Esophagus (tissue), 2 donors: ENCODE data around the gene PXYLP1. TPM values are rescaled to one million over a fixed set of nuclear protein-coding genes. Genes with fewer than 3 reads are reported as not detected.
"Not testable (repeated sequence)": the region's sequence is repeated elsewhere in the genome, so short reads cannot be mapped to it uniquely, and the experiment has no call there.

Experiments used
- H3K27ac ChIP-seq, 2 donors: one replicate each; pipeline ENCODE4 v1.5.1; 2013; ENCODE audit warnings: low read depth in 2 of 2, mild to moderate bottlenecking in 2 of 2, inconsistent platforms in 1 of 2, low read length in 1 of 2, moderate library complexity in 1 of 2
- H3K27me3 ChIP-seq, 2 donors: one replicate each; pipeline ENCODE4 v1.6.1; 2013; ENCODE audit warnings: low read length in 2 of 2, control low read depth in 1 of 2, mild to moderate bottlenecking in 1 of 2; ENCODE audit not compliant: insufficient read depth in 2 of 2, control insufficient read depth in 1 of 2
- H3K36me3 ChIP-seq, 2 donors: one replicate each; pipeline ENCODE4 v1.6.1; 2013; ENCODE audit warnings: low read length in 1 of 2; ENCODE audit not compliant: control insufficient read depth in 2 of 2, insufficient read depth in 2 of 2
- H3K4me1 ChIP-seq, 2 donors: one replicate each; pipeline ENCODE4 v1.6.1; 2013; ENCODE audit warnings: low read length in 1 of 2; ENCODE audit not compliant: control insufficient read depth in 2 of 2, insufficient read depth in 2 of 2
- H3K4me3 ChIP-seq, 2 donors: one replicate each; pipeline ENCODE4 v1.5.1; 2013; ENCODE audit warnings: low read length in 2 of 2, mild to moderate bottlenecking in 2 of 2, low read depth in 1 of 2, moderate library complexity in 1 of 2
- H3K9me3 ChIP-seq, 2 donors: one replicate each; pipeline ENCODE4 v1.6.1; 2013; ENCODE audit warnings: mild to moderate bottlenecking in 2 of 2, low read depth in 1 of 2, low read length in 1 of 2, moderate library complexity in 1 of 2; ENCODE audit not compliant: control insufficient read depth in 2 of 2, insufficient read depth in 1 of 2
- WGBS, 2 donors: extraction: QIAGEN DNeasy Blood & Tissue Kit; methylation state at CpG; one replicate each; pipeline ENCODE4 v1.1.7; 2013; 5-methylcytosine and 5-hydroxymethylcytosine counted together
- polyA plus RNA-seq, 2 donors: library from polyadenylated mRNA; stranded (reverse); fragments of 200-250 nt; gene quantifications; one replicate each; pipeline ENCODE4 v1.2.3, GENCODE V29; 2013
- donor health status: healthy with polysubstance abuse.
- donor health status: Bipolar disorder and iron deficiency.

Gene PXYLP1
- polyA plus RNA-seq, 2 donors = 1.1 to 1.2 TPM

- Histone ChIP-seq H3K27ac (no peak overlapping the region), H3K36me3 (no peaks in the 10 kb centered on the region), H3K9me3 (no peaks in the 10 kb centered on the region), H3K4me1 (no peaks in the 10 kb centered on the region), H3K4me3 (no peak overlapping the region), H3K27me3 (no peaks in the 10 kb centered on the region)
- 86 to 90% methylated on average over 4 of the region's 4 CpGs for WGBS, 2 donors
Observed at GRCh38 chr3:141204343-141204742, 27.3 kb upstream of the PXYLP1 start.

GRCh38 chr3:141211306-141211705 is 20.3 kb upstream of the PXYLP1 start:
- H3K9me3 ChIP-seq, H3K36me3 ChIP-seq, H3K27ac ChIP-seq, H3K4me3 ChIP-seq, H3K4me1 ChIP-seq, H3K27me3 ChIP-seq: not testable (repeated sequence)
- 75 to 84% methylated on average over 1 of the region's 1 CpG for WGBS, 2 donors

DNA sequence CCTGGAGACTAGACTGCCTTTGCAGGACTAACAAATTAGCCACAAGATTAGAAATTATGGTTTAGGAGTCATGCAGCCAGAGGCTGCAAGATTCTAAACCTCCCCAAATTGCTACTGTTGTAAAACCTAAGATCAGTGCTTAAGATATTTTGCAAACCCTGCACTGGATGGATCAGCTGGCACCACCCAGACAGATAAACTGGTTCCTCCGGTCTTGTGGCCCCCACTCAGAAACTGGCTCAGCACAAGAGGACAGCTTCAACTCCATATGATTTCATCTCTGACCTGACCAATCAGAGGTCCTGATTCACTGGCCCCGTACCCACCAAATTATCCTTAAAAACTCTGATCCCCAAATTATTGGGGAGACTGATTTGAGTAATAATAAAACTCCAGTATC is 19.5 kb upstream of the PXYLP1 start:
- H3K27me3 ChIP-seq = no peaks in the 10 kb centered on the region
- 75 to 87% methylated on average over 2 of the region's 2 CpGs for WGBS, 2 donors
- no peak overlapping the region for H3K27ac ChIP-seq
- no peaks in the 10 kb centered on the region for H3K4me1 ChIP-seq
- no peak overlapping the region for H3K4me3 ChIP-seq
- H3K36me3 ChIP-seq = no peaks in the 10 kb centered on the region
- peaks cover 0 to 5% of the 10 kb centered on the region in 2 donors for H3K9me3 ChIP-seq

DNA sequence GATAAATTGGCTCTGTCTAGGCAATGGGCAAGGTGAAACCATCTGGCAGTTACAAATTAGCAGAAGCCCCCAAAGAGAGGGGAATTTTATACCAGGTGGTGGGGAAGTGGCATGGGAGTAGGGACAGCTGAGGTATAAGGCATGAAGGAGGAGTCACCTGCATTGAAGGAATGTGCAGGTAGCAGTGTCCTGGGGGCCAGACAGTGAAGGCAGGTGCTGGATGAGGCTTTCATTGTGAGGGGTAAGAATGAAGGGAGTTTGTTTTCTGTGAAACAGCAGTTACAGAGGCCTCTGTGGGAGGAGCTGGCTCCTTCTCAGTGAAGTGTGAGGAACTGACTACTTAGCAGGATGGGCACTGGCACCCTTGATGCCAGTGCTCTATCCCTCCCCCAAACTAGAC is 19.1 kb upstream of the PXYLP1 start:
- no peaks in the 10 kb centered on the region for H3K27me3 ChIP-seq

DNA sequence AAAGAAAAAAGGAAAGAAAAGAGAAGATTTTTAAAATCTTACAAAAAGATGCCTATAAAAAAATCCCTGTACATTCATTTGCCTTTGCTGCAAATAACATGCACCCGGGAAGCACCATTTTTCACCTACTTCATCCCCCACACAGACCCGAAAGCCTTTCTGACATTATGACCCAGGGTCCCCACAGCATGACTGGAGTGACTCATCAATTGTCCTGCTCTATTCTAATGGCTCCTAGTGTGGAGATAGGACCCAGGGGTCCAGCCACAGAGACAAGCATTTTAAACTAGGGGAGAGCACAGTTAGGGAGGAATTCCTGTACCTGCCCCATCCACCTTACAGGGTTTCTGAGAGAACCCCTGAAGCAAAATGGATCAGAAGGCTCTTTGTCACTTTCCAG is 14.7 kb upstream of the PXYLP1 start:
- Histone ChIP-seq H3K27me3 (no peaks in the 10 kb centered on the region), H3K4me1 (no peaks in the 10 kb centered on the region)
- 74 to 89% methylated on average over 2 of the region's 2 CpGs for WGBS, 2 donors

More for the DNA sequence above, 19.1 kb upstream of the PXYLP1 start:
- Histone ChIP-seq H3K4me3 (no peak overlapping the region), H3K9me3 (peaks cover 0 to 5% of the 10 kb centered on the region in 2 donors), H3K4me1 (no peaks in the 10 kb centered on the region), H3K36me3 (no peaks in the 10 kb centered on the region), H3K27ac (no peak overlapping the region)

GRCh38 chr3:141217389-141217788 is 14.2 kb upstream of the PXYLP1 start:
- Histone ChIP-seq H3K4me1 (no peaks in the 10 kb centered on the region), H3K4me3 (no peak overlapping the region), H3K9me3 (peaks cover 2 to 5% of the 10 kb centered on the region in 2 donors), H3K27me3 (no peaks in the 10 kb centered on the region), H3K27ac (no peak overlapping the region), H3K36me3 (no peaks in the 10 kb centered on the region)
- 85 to 91% methylated on average over 2 of the region's 2 CpGs for WGBS, 2 donors

More for the DNA sequence above, 14.7 kb upstream of the PXYLP1 start:
- H3K9me3 ChIP-seq = peaks cover 2 to 5% of the 10 kb centered on the region in 2 donors
- H3K4me3 ChIP-seq = no peak overlapping the region
- H3K36me3 ChIP-seq = no peaks in the 10 kb centered on the region
- no peak overlapping the region for H3K27ac ChIP-seq

DNA sequence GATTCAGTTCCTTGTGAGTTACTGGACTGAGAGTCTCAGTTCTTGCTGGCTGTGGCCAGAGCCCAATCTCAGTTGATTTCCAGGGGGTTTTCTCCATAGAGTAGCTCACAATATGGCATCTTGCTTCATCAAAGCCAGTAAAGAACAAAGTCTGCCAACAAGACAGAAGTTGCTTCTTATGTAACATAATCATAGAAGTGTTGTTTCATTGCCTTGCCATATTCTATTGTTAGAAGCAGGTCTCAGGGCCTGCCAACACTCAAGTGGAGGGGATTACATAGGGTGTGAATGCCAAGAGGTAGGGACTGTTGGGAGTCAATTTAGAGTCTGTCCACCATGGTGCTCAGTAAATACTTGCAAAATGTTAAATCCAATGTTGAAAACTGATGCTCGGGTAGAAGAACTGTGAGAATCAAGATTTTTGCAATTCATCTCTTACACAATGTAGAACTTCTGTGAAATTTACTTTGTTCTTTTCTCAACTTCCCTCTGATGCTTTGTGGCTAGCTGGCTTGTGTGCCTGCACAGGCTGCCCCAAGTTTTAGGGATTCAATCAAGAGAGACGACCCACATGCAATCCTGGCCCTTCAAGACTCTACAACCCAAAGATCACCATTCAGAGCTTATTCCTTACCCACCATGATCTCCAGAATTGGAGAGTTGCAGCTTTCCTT is 13.3 kb upstream of the PXYLP1 start:
- Histone ChIP-seq H3K4me3 (no peak overlapping the region), H3K27me3 (no peaks in the 10 kb centered on the region), H3K36me3 (no peaks in the 10 kb centered on the region), H3K27ac (no peak overlapping the region), H3K4me1 (no peaks in the 10 kb centered on the region), H3K9me3 (peaks cover 0 to 2% of the 10 kb centered on the region in 2 donors)
- 60 to 66% methylated on average over 2 of the region's 2 CpGs for WGBS, 2 donors

- Histone ChIP-seq H3K27me3 (no peaks in the 10 kb centered on the region), H3K4me3 (no peak overlapping the region), H3K27ac (no peak overlapping the region), H3K36me3 (no peaks in the 10 kb centered on the region), H3K9me3 (peaks cover 0 to 2% of the 10 kb centered on the region in 2 donors), H3K4me1 (no peaks in the 10 kb centered on the region)
- WGBS, 2 donors = 71 to 75% methylated on average over 2 of the region's 2 CpGs
Observed at GRCh38 chr3:141218926-141219325, 12.7 kb upstream of the PXYLP1 start.

- Histone ChIP-seq H3K27ac (no peak overlapping the region), H3K27me3 (no peaks in the 10 kb centered on the region), H3K4me1 (no peaks in the 10 kb centered on the region), H3K9me3 (peaks cover 0 to 2% of the 10 kb centered on the region in 2 donors), H3K4me3 (no peak overlapping the region), H3K36me3 (no peaks in the 10 kb centered on the region)
- WGBS, 2 donors = 94 to 95% methylated on average over 2 of the region's 2 CpGs
Observed at GRCh38 chr3:141223673-141224166, 7.9 kb upstream of the PXYLP1 start.

GRCh38 chr3:141225939-141226338 is 5.7 kb upstream of the PXYLP1 start:
- H3K4me1 ChIP-seq = peaks cover 0 to 2% of the 10 kb centered on the region in 2 donors
- H3K27me3 ChIP-seq = no peaks in the 10 kb centered on the region
- no peak overlapping the region for H3K4me3 ChIP-seq
- peaks cover 0 to 2% of the 10 kb centered on the region in 2 donors for H3K9me3 ChIP-seq
- no peak overlapping the region for H3K27ac ChIP-seq
- no peaks in the 10 kb centered on the region for H3K36me3 ChIP-seq
